GM23338 (cell line): ENCODE measurements around the gene ANKRD11.
"Not testable (repeated sequence)": the region's sequence is repeated elsewhere in the genome, so short reads cannot be mapped to it uniquely, and the experiment has no call there.

Experiments used
- CREB1 ChIP-seq: fragments of 250-450 bp; sonication (Bioruptor Pico); IDR thresholded peaks from 2 replicates; pipeline ENCODE4 v1.5.0; 2020; ENCODE audit warnings: low read depth, mild to moderate bottlenecking, moderate library complexity
- EZH2 ChIP-seq: fragments of 200-600 bp; sonication (generic); IDR thresholded peaks from one replicate; pipeline ENCODE4 v1.8.0; 2017; ENCODE audit warnings: antibody characterized with exemption, mild to moderate bottlenecking, low read depth; ENCODE audit not compliant: unreplicated experiment
- EZH2phosphoT487 ChIP-seq: fragments of 200-600 bp; sonication (generic); IDR thresholded peaks from one replicate; pipeline ENCODE4 v1.8.1; 2018; ENCODE audit warnings: antibody characterized with exemption; ENCODE audit not compliant: unreplicated experiment
- JUNB ChIP-seq: IDR thresholded peaks from one replicate; pipeline ENCODE4 v1.6.1; 2016; ENCODE audit warnings: antibody characterized with exemption; ENCODE audit not compliant: unreplicated experiment
- NANOG ChIP-seq: IDR thresholded peaks from 2 replicates; pipeline ENCODE4 v1.6.1; 2016; ENCODE audit warnings: antibody characterized with exemption, borderline replicate concordance
- POLR2AphosphoS5 ChIP-seq: IDR thresholded peaks from 2 replicates; pipeline ENCODE4 v1.6.1; 2016; ENCODE audit warnings: antibody characterized with exemption, low read depth
- STAT1 ChIP-seq: IDR thresholded peaks from one replicate; pipeline ENCODE4 v1.6.1; 2016; ENCODE audit warnings: antibody characterized with exemption; ENCODE audit not compliant: unreplicated experiment
- ZNF331 ChIP-seq: fragments of 250-450 bp; sonication (Bioruptor Pico); IDR thresholded peaks from 2 replicates; pipeline ENCODE4 v1.5.0; 2020; ENCODE audit warnings: low read depth, mild to moderate bottlenecking, moderate library complexity
- TF ChIP-seq, protein P1 (sequence below), 2 experiments: fragments of 200-600 bp in 1 of 2; sonication (generic) in 1 of 2; conservative IDR thresholded peaks; 2 replicates each; pipeline versions ENCODE4 v1.5.1 to v1.6.1; 2016 to 2017; ENCODE audit warnings: antibody characterized with exemption in 2 of 2, low read depth in 2 of 2, mild to moderate bottlenecking in 2 of 2, moderate library complexity in 1 of 2
- TF ChIP-seq, protein P2 (sequence below): IDR thresholded peaks from one replicate; pipeline ENCODE4 v1.6.1; 2018; ENCODE audit warnings: antibody characterized with exemption; ENCODE audit not compliant: unreplicated experiment
- TF ChIP-seq, protein P3 (sequence below): IDR thresholded peaks from 2 replicates; pipeline ENCODE4 v1.6.1; 2016; ENCODE audit warnings: antibody characterized with exemption

DNA sequence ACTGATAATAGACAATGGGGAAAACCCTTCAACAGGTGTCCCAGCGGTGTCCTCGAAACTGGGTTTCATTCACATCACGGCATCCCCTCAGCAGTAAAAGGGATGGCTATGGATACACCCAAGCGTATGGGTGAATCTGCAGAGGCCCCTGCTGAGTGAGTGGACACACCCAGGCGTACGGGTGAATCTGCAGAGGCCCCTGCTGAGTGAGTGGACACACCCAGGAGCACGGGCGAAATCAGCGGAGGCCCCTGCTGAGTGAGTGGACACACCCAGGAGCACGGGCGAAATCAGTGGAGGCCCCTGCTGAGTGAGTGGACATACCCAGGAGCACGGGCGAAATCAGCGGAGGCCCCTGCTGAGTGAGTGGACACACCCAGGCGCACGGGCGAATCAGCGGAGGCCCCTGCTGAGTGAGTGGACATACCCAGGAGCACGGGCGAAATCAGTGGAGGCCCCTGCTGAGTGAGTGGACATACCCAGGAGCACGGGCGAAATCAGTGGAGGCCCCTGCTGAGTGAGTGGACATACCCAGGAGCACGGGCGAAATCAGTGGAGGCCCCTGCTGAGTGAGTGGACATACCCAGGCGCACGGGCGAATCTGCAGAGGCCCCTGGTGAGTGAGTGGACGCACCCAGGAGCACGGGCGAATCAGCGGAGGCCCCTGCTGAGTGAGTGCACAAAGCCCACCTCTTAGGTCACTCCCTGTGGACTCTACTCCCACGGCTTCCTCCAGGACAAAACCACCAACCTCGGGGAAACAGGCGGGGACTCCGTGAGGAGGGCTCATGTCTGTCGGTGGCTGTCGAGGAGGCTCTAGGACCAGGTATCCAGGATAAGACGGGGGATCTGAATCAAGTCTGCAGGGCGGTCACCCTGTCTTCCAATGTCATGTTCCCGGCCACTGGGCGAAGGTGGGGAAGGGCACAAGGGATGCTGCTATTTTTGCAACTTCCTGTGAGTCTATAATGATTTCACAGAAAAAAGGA, 161.7 kb downstream of the ANKRD11 start:
- TF ChIP-seq, protein P1, sequence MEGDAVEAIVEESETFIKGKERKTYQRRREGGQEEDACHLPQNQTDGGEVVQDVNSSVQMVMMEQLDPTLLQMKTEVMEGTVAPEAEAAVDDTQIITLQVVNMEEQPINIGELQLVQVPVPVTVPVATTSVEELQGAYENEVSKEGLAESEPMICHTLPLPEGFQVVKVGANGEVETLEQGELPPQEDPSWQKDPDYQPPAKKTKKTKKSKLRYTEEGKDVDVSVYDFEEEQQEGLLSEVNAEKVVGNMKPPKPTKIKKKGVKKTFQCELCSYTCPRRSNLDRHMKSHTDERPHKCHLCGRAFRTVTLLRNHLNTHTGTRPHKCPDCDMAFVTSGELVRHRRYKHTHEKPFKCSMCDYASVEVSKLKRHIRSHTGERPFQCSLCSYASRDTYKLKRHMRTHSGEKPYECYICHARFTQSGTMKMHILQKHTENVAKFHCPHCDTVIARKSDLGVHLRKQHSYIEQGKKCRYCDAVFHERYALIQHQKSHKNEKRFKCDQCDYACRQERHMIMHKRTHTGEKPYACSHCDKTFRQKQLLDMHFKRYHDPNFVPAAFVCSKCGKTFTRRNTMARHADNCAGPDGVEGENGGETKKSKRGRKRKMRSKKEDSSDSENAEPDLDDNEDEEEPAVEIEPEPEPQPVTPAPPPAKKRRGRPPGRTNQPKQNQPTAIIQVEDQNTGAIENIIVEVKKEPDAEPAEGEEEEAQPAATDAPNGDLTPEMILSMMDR (conservative IDR thresholded peaks at IDR 0.05; ENCODE audit: low read depth in 2 of 2): not testable (repeated sequence)
- not testable (repeated sequence) for TF ChIP-seq EZH2; ZNF331 (CRISPR knock-in tag); JUNB; POLR2AphosphoS5; EZH2phosphoT487; STAT1; CREB1 (CRISPR knock-in tag); NANOG
- TF ChIP-seq, protein P2, sequence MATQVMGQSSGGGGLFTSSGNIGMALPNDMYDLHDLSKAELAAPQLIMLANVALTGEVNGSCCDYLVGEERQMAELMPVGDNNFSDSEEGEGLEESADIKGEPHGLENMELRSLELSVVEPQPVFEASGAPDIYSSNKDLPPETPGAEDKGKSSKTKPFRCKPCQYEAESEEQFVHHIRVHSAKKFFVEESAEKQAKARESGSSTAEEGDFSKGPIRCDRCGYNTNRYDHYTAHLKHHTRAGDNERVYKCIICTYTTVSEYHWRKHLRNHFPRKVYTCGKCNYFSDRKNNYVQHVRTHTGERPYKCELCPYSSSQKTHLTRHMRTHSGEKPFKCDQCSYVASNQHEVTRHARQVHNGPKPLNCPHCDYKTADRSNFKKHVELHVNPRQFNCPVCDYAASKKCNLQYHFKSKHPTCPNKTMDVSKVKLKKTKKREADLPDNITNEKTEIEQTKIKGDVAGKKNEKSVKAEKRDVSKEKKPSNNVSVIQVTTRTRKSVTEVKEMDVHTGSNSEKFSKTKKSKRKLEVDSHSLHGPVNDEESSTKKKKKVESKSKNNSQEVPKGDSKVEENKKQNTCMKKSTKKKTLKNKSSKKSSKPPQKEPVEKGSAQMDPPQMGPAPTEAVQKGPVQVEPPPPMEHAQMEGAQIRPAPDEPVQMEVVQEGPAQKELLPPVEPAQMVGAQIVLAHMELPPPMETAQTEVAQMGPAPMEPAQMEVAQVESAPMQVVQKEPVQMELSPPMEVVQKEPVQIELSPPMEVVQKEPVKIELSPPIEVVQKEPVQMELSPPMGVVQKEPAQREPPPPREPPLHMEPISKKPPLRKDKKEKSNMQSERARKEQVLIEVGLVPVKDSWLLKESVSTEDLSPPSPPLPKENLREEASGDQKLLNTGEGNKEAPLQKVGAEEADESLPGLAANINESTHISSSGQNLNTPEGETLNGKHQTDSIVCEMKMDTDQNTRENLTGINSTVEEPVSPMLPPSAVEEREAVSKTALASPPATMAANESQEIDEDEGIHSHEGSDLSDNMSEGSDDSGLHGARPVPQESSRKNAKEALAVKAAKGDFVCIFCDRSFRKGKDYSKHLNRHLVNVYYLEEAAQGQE: not testable (repeated sequence)
- TF ChIP-seq, protein P3, sequence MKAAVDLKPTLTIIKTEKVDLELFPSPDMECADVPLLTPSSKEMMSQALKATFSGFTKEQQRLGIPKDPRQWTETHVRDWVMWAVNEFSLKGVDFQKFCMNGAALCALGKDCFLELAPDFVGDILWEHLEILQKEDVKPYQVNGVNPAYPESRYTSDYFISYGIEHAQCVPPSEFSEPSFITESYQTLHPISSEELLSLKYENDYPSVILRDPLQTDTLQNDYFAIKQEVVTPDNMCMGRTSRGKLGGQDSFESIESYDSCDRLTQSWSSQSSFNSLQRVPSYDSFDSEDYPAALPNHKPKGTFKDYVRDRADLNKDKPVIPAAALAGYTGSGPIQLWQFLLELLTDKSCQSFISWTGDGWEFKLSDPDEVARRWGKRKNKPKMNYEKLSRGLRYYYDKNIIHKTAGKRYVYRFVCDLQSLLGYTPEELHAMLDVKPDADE: not testable (repeated sequence)
